Trophoblast cell (in vitro differentiated cells and primary cell): ENCODE data around the gene BTBD10.

ENCODE experiments used
- DNase-seq, 2 donors: peaks; one replicate each; pipeline ENCODE4 v3.0.0-alpha.2; 2016
- H2AFZ ChIP-seq: 2 replicates; pipeline ENCODE4 v1.6.1; 2013; ENCODE audit warnings: low read length, moderate library complexity, mild to moderate bottlenecking; ENCODE audit not compliant: insufficient read depth, poor library complexity
- H2AK5ac ChIP-seq: 2 replicates; pipeline ENCODE4 v1.6.1; 2013; ENCODE audit warnings: mild to moderate bottlenecking, low read length
- H2BK120ac ChIP-seq: 2 replicates; pipeline ENCODE4 v1.6.1; 2013; ENCODE audit warnings: low read length, mild to moderate bottlenecking, moderate library complexity; ENCODE audit not compliant: insufficient read depth, poor library complexity
- H2BK12ac ChIP-seq: 2 replicates; pipeline ENCODE4 v1.6.1; 2013; ENCODE audit warnings: mild to moderate bottlenecking, low read length, moderate library complexity
- H2BK5ac ChIP-seq: 2 replicates; pipeline ENCODE4 v1.6.1; 2013; ENCODE audit warnings: low read length, low read depth, moderate library complexity, mild to moderate bottlenecking; ENCODE audit not compliant: poor library complexity
- H3K14ac ChIP-seq: 2 replicates; pipeline ENCODE4 v1.6.1; 2013; ENCODE audit warnings: mild to moderate bottlenecking, low read length
- H3K18ac ChIP-seq: 2 replicates; pipeline ENCODE4 v1.6.1; 2013; ENCODE audit warnings: mild to moderate bottlenecking, low read length
- H3K23ac ChIP-seq: 2 replicates; pipeline ENCODE4 v1.6.1; 2013; ENCODE audit warnings: low read length
- H3K27ac ChIP-seq: 2 replicates; pipeline ENCODE4 v1.5.1; 2013; ENCODE audit warnings: low read depth, mild to moderate bottlenecking, inconsistent platforms, low read length, moderate library complexity
- H3K27me3 ChIP-seq: 2 replicates; pipeline ENCODE4 v1.6.1; 2013; ENCODE audit warnings: inconsistent platforms, mild to moderate bottlenecking, low read length, moderate library complexity; ENCODE audit not compliant: insufficient read depth
- H3K36me3 ChIP-seq, 2 experiments: 1 replicate in 1 of 2; 2 replicates in 1 of 2; pipeline ENCODE4 v1.6.1; 2013; ENCODE audit warnings: low read length in 2 of 2, mild to moderate bottlenecking in 2 of 2, moderate library complexity in 1 of 2; ENCODE audit not compliant: insufficient read depth in 2 of 2, control insufficient read depth in 1 of 2
- H3K4ac ChIP-seq: 2 replicates; pipeline ENCODE4 v1.6.1; 2013; ENCODE audit warnings: low read depth, mild to moderate bottlenecking, low read length, moderate library complexity
- H3K4me1 ChIP-seq, 2 experiments: 1 replicate in 1 of 2; 2 replicates in 1 of 2; pipeline ENCODE4 v1.6.1; 2013; ENCODE audit warnings: low read length in 2 of 2, mild to moderate bottlenecking in 2 of 2, moderate library complexity in 1 of 2; ENCODE audit not compliant: insufficient read depth in 2 of 2, control insufficient read depth in 1 of 2
- H3K4me2 ChIP-seq: 2 replicates; pipeline ENCODE4 v1.6.1; 2013; ENCODE audit warnings: inconsistent platforms, mild to moderate bottlenecking, low read length, moderate library complexity
- H3K4me3 ChIP-seq: 2 replicates; pipeline ENCODE4 v1.5.1; 2013; ENCODE audit warnings: mild to moderate bottlenecking, low read depth, low read length, inconsistent platforms
- H3K79me1 ChIP-seq: one replicate; pipeline ENCODE4 v1.6.1; 2013; ENCODE audit warnings: low read length
- H3K79me2 ChIP-seq: 2 replicates; pipeline ENCODE4 v1.6.1; 2013; ENCODE audit warnings: low read length, mild to moderate bottlenecking; ENCODE audit not compliant: control insufficient read depth, insufficient read depth, poor library complexity
- H3K9ac ChIP-seq: 2 replicates; pipeline ENCODE4 v1.6.1; 2013; ENCODE audit warnings: mild to moderate bottlenecking, low read length
- H3K9me3 ChIP-seq: 2 replicates; pipeline ENCODE4 v1.6.1; 2013; ENCODE audit warnings: low read depth, mild to moderate bottlenecking, control low read depth, inconsistent platforms, low read length; ENCODE audit not compliant: insufficient read depth
- H4K12ac ChIP-seq: 2 replicates; pipeline ENCODE4 v1.6.1; 2013; ENCODE audit warnings: low read depth, mild to moderate bottlenecking, low read length, moderate library complexity
- H4K8ac ChIP-seq: 2 replicates; pipeline ENCODE4 v1.6.1; 2013; ENCODE audit warnings: low read depth, mild to moderate bottlenecking, low read length, moderate library complexity
- H4K91ac ChIP-seq: one replicate; pipeline ENCODE4 v1.6.1; 2013; ENCODE audit warnings: low read depth, mild to moderate bottlenecking, low read length, moderate library complexity
- WGBS: extraction: QIAGEN DNeasy Blood & Tissue Kit; methylation state at CpG from one replicate; pipeline ENCODE4 v1.1.7; 2013; ENCODE audit warnings: missing lambda C conversion rate; ENCODE audit not compliant: insufficient read length, insufficient coverage; ENCODE audit errors: extremely low coverage; 5-methylcytosine and 5-hydroxymethylcytosine counted together

BTBD10 gene

GRCh38 chr11:13465909-13466371, 2.9 kb upstream of the BTBD10 start:
- peaks cover 3 to 7% of the 10 kb centered on the region in 2 experiments for H3K4me1 ChIP-seq
- H3K14ac ChIP-seq, result no peak overlapping the region
- H4K8ac ChIP-seq, result no peak overlapping the region
- no peak overlapping the region for H3K27ac ChIP-seq
- no peak overlapping the region for H4K91ac ChIP-seq
- H3K9me3 ChIP-seq, result no peaks in the 10 kb centered on the region
- H3K23ac ChIP-seq, result no peak overlapping the region
- H2BK12ac ChIP-seq, result no peak overlapping the region
- peak overlapping the region; percentile 88 for H2AFZ ChIP-seq
- H3K36me3 ChIP-seq, result no peaks in the 10 kb centered on the region
- no peak overlapping the region for H3K4me3 ChIP-seq
- H3K79me2 ChIP-seq, result peaks cover 6% of the 10 kb centered on the region
- no peak overlapping the region for H2BK5ac ChIP-seq
- no peak overlapping the region for H3K9ac ChIP-seq
- no peak overlapping the region for H2BK120ac ChIP-seq
- no peak overlapping the region for H3K4ac ChIP-seq
- no peak overlapping the region for H3K4me2 ChIP-seq
- no CpG with 5 or more reads among the region's 6 CpGs for WGBS
- H3K18ac ChIP-seq, result no peak overlapping the region
- no peak overlapping the region for H4K12ac ChIP-seq
- peak in 1 of 2 donors; percentile 65 for DNase-seq
- no peaks in the 10 kb centered on the region for H3K27me3 ChIP-seq
- peaks cover 8% of the 10 kb centered on the region for H3K79me1 ChIP-seq
- H2AK5ac ChIP-seq, result no peak overlapping the region

GRCh38 chr11:13463779-13464290, 813 bp upstream of the BTBD10 start:
- H3K4me1 ChIP-seq, result peaks cover 2 to 3% of the 10 kb centered on the region in 2 experiments
- peak overlapping the region; percentile 61 for H4K12ac ChIP-seq
- H4K91ac ChIP-seq, result peak overlapping the region; percentile 91
- no peaks in the 10 kb centered on the region for H3K36me3 ChIP-seq
- H3K18ac ChIP-seq, result no peak overlapping the region
- H2AK5ac ChIP-seq, result no peak overlapping the region
- H2AFZ ChIP-seq, result peak overlapping the region; percentile 97
- no peak overlapping the region for H2BK120ac ChIP-seq
- H3K27me3 ChIP-seq, result no peaks in the 10 kb centered on the region
- no peak overlapping the region for H3K4ac ChIP-seq
- peak; percentile 9 to 42 for DNase-seq
- WGBS, result no CpG with 5 or more reads among the region's 12 CpGs
- no peak overlapping the region for H3K23ac ChIP-seq
- peak overlapping the region; percentile 94 for H3K4me2 ChIP-seq
- H3K14ac ChIP-seq, result peak overlapping the region; percentile 91
- H3K79me2 ChIP-seq, result peaks cover 6% of the 10 kb centered on the region
- H3K9me3 ChIP-seq, result no peaks in the 10 kb centered on the region
- peak overlapping the region; percentile 99 for H4K8ac ChIP-seq
- H3K9ac ChIP-seq, result peak overlapping the region; percentile 93
- peak overlapping the region; percentile 65 for H3K27ac ChIP-seq
- peaks cover 8% of the 10 kb centered on the region for H3K79me1 ChIP-seq
- no peak overlapping the region for H2BK12ac ChIP-seq
- H2BK5ac ChIP-seq, result peak overlapping the region; percentile 83
- peak overlapping the region; percentile 91 for H3K4me3 ChIP-seq

GRCh38 chr11:13462311-13462900, 616 bp downstream of the BTBD10 start:
- Histone ChIP-seq H3K4me3 (peak overlapping the region; percentile 91), H4K91ac (peak overlapping the region; percentile 91), H2BK5ac (peak overlapping the region; percentile 92), H3K9me3 (no peaks in the 10 kb centered on the region), H3K79me2 (peaks cover 6% of the 10 kb centered on the region), H3K36me3 (no peaks in the 10 kb centered on the region), H4K12ac (peak overlapping the region; percentile 86), H3K27ac (peak overlapping the region; percentile 80), H2AFZ (peak overlapping the region; percentile 87), H3K4me2 (peak overlapping the region; percentile 76), H3K4me1 (peaks cover 2 to 3% of the 10 kb centered on the region in 2 experiments), H2AK5ac (no peak overlapping the region), H3K18ac (peak overlapping the region; percentile 93), H3K23ac (no peak overlapping the region), H4K8ac (peak overlapping the region; percentile 97), H3K27me3 (no peaks in the 10 kb centered on the region), H2BK12ac (peak overlapping the region; percentile 25), H3K9ac (peak overlapping the region; percentile 86), H2BK120ac (peak overlapping the region; percentile 93), H3K14ac (peak overlapping the region; percentile 91), H3K4ac (peak overlapping the region; percentile 80), H3K79me1 (peaks cover 8% of the 10 kb centered on the region)
- WGBS, result no CpG with 5 or more reads among the region's 18 CpGs
- DNase-seq, result peak; percentile 89 to 94

- Histone ChIP-seq H3K4me3 (no peak overlapping the region), H3K79me1 (peaks cover 8% of the 10 kb centered on the region), H2AK5ac (no peak overlapping the region)
These were observed 1.7 kb downstream of the BTBD10 start for GRCh38 chr11:13461291-13461690.

More at GRCh38 chr11:13461291-13461690, 1.7 kb downstream of the BTBD10 start:
- Histone ChIP-seq H3K27me3 (no peaks in the 10 kb centered on the region), H2AFZ (no peak overlapping the region), H4K8ac (no peak overlapping the region), H3K18ac (no peak overlapping the region), H3K9me3 (no peaks in the 10 kb centered on the region), H3K14ac (no peak overlapping the region), H2BK5ac (no peak overlapping the region), H3K4ac (no peak overlapping the region), H3K4me2 (no peak overlapping the region), H4K91ac (no peak overlapping the region), H3K9ac (no peak overlapping the region), H4K12ac (no peak overlapping the region), H3K23ac (no peak overlapping the region), H3K4me1 (peaks cover 2 to 3% of the 10 kb centered on the region in 2 experiments), H2BK120ac (no peak overlapping the region), H3K27ac (no peak overlapping the region), H2BK12ac (no peak overlapping the region), H3K36me3 (no peaks in the 10 kb centered on the region), H3K79me2 (peaks cover 6% of the 10 kb centered on the region)
- WGBS, result no CpG with 5 or more reads among the region's 3 CpGs
- no peak for DNase-seq
